AG10803 (cell line): ENCODE results near the gene FKBP6.
"Not testable (repeated sequence)": the region's sequence is repeated elsewhere in the genome, so short reads cannot be mapped to it uniquely, and the experiment has no call there.

Experiments used
- DNase-seq: peaks from one replicate; pipeline ENCODE4 v3.0.0; 2010; ENCODE audit warnings: low read depth
- H3K4me3 ChIP-seq: 2 replicates; pipeline ENCODE4 v1.5.1; 2011; ENCODE audit warnings: mild to moderate bottlenecking, low read length, control low read depth
- CTCF ChIP-seq: conservative IDR thresholded peaks from 2 replicates; pipeline ENCODE4 v1.5.1; 2011; ENCODE audit warnings: mild to moderate bottlenecking, low read length, control low read depth, inconsistent platforms

Gene FKBP6

DNA sequence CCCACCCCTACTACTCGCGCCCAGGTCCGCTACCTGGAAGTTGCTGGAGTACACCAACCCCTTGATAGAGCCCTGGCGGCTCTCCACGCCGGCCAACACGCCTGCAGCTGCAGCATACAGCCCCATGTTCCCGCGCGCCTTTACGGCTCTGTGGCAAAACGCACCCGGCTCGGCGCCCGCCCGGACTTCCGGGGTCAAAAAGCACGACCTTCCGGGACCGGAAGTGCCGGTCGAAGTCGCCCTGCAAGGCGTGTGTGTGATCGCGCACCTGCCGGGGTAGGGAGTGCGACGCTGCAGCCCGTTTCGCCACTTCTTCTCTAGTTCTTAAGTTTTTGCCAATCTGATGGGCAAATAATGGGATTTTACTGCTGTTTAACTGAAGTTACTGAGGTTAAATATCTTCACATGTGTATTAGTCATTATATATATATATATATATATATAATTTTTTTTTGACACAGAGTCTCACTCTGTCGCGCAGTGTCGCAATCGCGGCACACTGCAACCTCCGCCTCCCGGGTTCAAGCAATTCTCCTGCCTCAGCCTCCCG, 19.2 kb upstream of the FKBP6 start, which contains the start of gene NSUN5:
TSS of gene NSUN5 (minus strand) at position 162 of the 550 bp plus-strand sequence. CDS start at position 126, 36 bp downstream.
- peak; percentile 64 for DNase-seq
- no peak for TF ChIP-seq CTCF

DNA sequence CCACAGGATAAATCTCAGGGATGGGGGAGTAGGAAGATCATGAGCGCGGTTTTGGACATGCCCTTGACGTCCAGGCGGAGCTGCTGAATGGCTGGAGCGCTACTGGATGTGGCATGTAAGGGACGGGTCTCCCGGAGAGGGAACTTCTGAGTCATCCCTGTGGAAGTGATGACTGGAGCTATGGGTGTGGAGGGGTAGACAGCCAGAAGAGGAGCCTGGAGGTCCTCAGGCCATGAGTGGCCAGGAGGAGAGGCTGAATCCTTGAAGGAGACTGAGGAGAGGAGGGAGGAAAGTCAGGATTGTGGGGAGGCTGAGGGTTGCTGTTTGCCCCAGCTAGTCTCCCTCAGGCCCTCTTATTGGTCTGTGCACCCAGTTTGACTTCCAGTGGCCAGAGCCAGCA, 16.5 kb upstream of the FKBP6 start:
- DNase-seq, result not testable (repeated sequence)

More for the DNA sequence above, 19.2 kb upstream of the FKBP6 start, which contains the start of gene NSUN5:
- H3K4me3 ChIP-seq, result peak within 1 kb of the TSS; percentile 76

DNA sequence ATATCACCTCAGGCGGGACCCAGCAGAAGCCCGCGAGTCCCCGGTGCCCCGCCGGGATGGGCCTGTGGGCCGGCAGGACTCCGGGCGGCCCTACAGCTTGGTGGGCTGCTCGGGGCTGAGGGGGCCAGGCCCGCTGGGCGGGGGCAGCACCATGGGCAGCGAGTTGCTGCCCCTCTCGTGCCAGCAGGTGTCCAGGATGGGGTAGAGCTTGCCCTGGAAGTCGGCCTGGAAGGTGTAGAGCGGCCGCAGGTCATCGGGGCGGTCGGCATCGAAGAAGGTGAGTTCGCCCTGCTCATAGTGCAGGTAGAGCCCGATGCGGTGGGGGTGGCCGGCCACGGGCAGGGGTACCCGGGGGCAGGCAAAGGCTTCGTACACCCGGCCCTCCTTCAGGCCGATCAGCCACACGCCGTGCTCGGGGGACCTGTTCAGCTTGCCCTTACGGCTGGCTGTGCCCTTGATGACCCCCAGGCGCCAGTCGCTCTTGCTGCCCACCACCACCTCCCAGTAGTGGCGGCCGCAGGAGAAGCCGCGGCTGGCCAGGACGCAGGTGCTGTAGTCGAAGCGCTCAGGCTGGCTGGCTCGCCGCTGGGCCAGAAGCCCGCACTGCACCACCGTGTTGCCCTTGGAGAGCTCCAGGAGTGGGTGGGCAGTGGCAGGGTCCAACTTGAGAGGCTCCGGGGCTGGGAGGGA, 15.0 kb upstream of the FKBP6 start:
- no peak overlapping the region for H3K4me3 ChIP-seq
- TF ChIP-seq CTCF, result no peak
- no peak for DNase-seq

More for the DNA sequence above, 16.5 kb upstream of the FKBP6 start:
- H3K4me3 ChIP-seq, result not testable (repeated sequence)

- H3K4me3 ChIP-seq, result no peak overlapping the region
These were observed 14.4 kb upstream of the FKBP6 start for GRCh38 chr7:73313521-73313906.

GRCh38 chr7:73314271-73314670, 13.7 kb upstream of the FKBP6 start:
- no peak for DNase-seq
- no peak for TF ChIP-seq CTCF
- H3K4me3 ChIP-seq, result no peak overlapping the region

More at GRCh38 chr7:73313521-73313906, 14.4 kb upstream of the FKBP6 start:
- TF ChIP-seq CTCF, result no peak
- no peak for DNase-seq

- no peak overlapping the region for H3K4me3 ChIP-seq
- no peak for TF ChIP-seq CTCF
- DNase-seq, result no peak
These were observed 11.4 kb upstream of the FKBP6 start for GRCh38 chr7:73316521-73316920.

DNA sequence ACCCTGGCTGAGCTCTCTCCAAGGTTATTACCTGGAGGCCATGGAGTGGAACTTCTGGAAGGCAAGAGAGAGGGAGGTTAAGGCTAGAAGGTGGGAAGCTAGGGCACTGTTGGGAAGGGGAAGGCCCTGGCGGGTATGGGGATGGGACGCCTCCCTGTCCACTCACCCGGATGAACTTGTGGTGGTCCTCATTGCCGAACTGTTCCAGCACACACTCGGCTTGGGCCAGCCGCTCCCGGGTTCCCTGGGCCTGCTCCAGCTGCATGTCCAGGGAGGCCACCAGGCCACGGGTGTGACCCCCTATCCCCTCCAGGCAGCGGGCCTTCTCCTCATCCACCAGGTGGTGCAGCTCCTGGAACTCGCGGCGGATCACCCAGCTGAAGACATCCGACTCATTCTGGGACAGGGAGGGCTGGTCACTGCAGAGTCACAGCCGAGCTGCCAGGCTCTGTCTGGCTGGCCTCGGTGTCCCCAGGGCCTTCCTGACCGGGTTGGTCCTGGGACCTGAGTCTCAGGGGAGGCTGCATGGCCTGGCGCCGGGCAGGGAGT, 9.2 kb upstream of the FKBP6 start:
- not testable (repeated sequence) for DNase-seq, H3K4me3 ChIP-seq

DNA sequence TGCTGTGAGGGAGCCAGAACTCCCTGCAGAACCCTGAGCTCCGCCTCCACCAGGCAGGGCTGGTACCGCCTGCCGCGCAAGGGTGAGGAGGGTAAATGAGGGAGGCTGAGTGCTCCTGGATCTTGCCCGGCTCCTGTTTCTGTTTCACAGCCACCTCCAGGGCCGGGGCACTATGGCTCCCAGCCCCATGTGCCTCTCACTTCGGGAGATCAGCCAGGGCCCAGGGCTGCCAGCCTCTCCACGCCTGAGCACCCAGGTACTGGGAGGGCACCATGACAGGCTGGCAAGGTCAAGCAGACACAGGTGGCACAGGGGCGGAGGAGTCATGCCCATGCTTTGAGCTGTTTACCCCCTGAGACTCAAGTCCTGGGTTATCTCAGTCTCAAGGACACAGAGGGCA, 8.4 kb upstream of the FKBP6 start:
- DNase-seq, H3K4me3 ChIP-seq: not testable (repeated sequence)

DNA sequence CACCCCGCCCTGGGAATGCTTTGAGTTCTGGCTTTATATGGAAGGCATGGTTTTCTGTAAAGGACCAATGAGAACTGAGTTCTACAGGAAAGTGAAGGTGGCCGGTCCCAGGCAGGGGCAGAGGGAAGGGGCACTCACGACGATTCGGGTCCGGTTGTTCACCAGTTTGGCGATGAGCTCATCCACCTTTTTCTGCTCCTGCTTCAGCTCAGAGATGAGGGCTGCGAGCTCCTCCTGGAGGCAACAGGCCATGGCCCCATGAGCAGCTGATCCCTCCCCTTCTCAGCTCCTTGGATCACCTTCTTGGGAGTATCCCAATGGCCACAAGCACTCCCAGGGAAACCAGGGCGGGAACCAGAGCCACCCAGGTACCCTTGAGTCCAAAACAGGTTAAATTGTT, 8.0 kb upstream of the FKBP6 start:
- H3K4me3 ChIP-seq, DNase-seq: not testable (repeated sequence)

DNA sequence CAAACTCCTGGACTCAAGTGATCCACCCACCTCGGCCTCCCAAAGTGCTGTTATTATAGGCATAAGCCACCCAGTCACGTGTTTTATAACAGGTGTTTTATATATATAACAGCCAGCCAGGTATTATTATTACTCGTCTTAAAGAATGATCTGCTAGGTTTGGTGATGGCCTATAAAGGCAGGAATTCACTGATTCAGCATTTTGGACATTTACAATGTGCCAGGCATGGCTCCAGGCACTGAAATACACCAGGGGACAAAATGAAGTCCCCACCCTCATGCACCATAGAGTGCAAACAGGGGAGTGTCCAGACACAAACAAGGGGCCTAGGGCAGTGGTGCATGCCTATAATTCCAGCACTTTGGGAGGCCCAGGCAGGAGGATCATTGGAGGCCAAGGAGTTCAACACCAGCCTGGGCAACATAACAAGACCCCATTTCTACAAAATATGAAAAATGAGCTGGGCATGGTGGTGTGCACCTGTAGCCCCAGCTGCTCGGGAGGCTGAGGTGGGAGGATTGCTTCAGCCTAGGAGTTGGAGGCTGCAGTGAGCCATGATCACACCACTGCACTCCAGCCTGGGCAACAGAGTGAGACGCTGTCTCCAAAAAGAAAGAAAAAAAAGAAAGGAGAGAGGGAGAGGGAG, 4.4 kb upstream of the FKBP6 start:
- DNase-seq, H3K4me3 ChIP-seq: not testable (repeated sequence)
